OCI-LY7 (cell line): ENCODE measurements around the gene ELK1. TPM values are rescaled to one million over a fixed set of nuclear protein-coding genes. Genes with fewer than 3 reads are reported as not detected.

ENCODE experiments used
- BruUV-seq: library from RNA; stranded (reverse); fragments of 400-500 nt; replicated peaks from 2 replicates; lab custom pipeline; 2021; lab: Mats Ljungman, UMichigan
- CTCF ChIA-PET: fragments of 300-600 bp; sonication (Branson Sonifier 250); formaldehyde crosslinking; loops from one replicate; lab custom pipeline; 2022; ENCODE audit warnings: antibody characterized with exemption; ENCODE audit not compliant: unreplicated experiment; lab: Charles Lee
- POLR2A ChIA-PET: fragments of 300-600 bp; sonication (Branson Sonifier 250); formaldehyde crosslinking; loops from one replicate; lab custom pipeline; 2022; ENCODE audit warnings: antibody characterized with exemption; lab: Charles Lee
- DNase-seq: peaks from one replicate; pipeline ENCODE4 v3.0.0-alpha.2; 2015; ENCODE audit warnings: low spot score
- H2AFZ ChIP-seq: fragments of 200-600 bp; sonication (generic), shearing (Covaris generic); 2 replicates; pipeline ENCODE4 v1.6.1; 2014; ENCODE audit warnings: mild to moderate bottlenecking, antibody characterized with exemption, low read length, moderate library complexity
- H3K27ac ChIP-seq: fragments of 200-600 bp; sonication (generic); 2 replicates; pipeline ENCODE4 v1.5.1; 2014; ENCODE audit warnings: mixed run types, low read depth, mild to moderate bottlenecking, moderate library complexity, low read length, inconsistent platforms; ENCODE audit not compliant: poor library complexity, severe bottlenecking
- H3K36me3 ChIP-seq: fragments of 200-600 bp; sonication (generic); 2 replicates; pipeline ENCODE4 v1.6.1; 2014; ENCODE audit warnings: mild to moderate bottlenecking, antibody characterized with exemption, low read length, moderate library complexity, mixed read lengths; ENCODE audit not compliant: insufficient read depth
- H3K4me1 ChIP-seq: fragments of 200-600 bp; sonication (generic); 2 replicates; pipeline ENCODE4 v1.5.1; 2014; ENCODE audit warnings: mild to moderate bottlenecking, low read length; ENCODE audit not compliant: insufficient read depth, poor library complexity, severe bottlenecking
- H3K4me2 ChIP-seq: fragments of 200-600 bp; sonication (generic); 2 replicates; pipeline ENCODE4 v1.6.1; 2014; ENCODE audit warnings: mild to moderate bottlenecking, low read length
- H3K4me3 ChIP-seq: fragments of 200-600 bp; sonication (generic); 2 replicates; pipeline ENCODE4 v1.5.1; 2014; ENCODE audit warnings: mild to moderate bottlenecking, low read depth, low read length; ENCODE audit not compliant: poor library complexity, severe bottlenecking
- H3K79me2 ChIP-seq: fragments of 200-600 bp; sonication (generic); 2 replicates; pipeline ENCODE4 v1.6.1; 2016; ENCODE audit warnings: low read depth, mild to moderate bottlenecking, low read length, moderate library complexity, mixed read lengths; ENCODE audit not compliant: insufficient read depth
- H3K9me2 ChIP-seq: fragments of 200-600 bp; sonication (generic); 2 replicates; pipeline ENCODE4 v1.6.1; 2016; ENCODE audit warnings: mild to moderate bottlenecking, low read length, mixed read lengths; ENCODE audit not compliant: insufficient read depth
- H3K9me3 ChIP-seq: fragments of 200-600 bp; sonication (generic); 2 replicates; pipeline ENCODE4 v1.6.1; 2014; ENCODE audit warnings: mild to moderate bottlenecking, mixed run types, low read length, mixed read lengths
- H4K20me1 ChIP-seq: fragments of 200-600 bp; sonication (generic); 2 replicates; pipeline ENCODE4 v1.6.1; 2014; ENCODE audit warnings: mild to moderate bottlenecking, antibody characterized with exemption, low read length, moderate library complexity, mixed read lengths; ENCODE audit not compliant: insufficient read depth
- CTCF ChIP-seq: fragments of 200-600 bp; sonication (generic); conservative IDR thresholded peaks from 2 replicates; pipeline ENCODE4 v1.5.1; 2014; ENCODE audit warnings: mild to moderate bottlenecking, antibody characterized with exemption, low read length, moderate library complexity, mixed read lengths
- EZH2phosphoT487 ChIP-seq: fragments of 200-600 bp; sonication (generic); IDR thresholded peaks from 2 replicates; pipeline ENCODE4 v1.6.1; 2018; ENCODE audit warnings: low read depth, borderline replicate concordance, mild to moderate bottlenecking, mixed run types, antibody characterized with exemption, low read length, moderate library complexity, mixed read lengths
- intact Hi-C: fragments of 100-400 bp; cut with micrococcal nuclease; formaldehyde crosslinking; loops from one replicate; pipeline ENCODE4 v1.10.0; 2022; ENCODE audit not compliant: unreplicated experiment
- total RNA-seq, 2 experiments: library from RNA; depleted of rRNA in 1 of 2; stranded (reverse); fragments of >200 nt in 1 of 2; shearing (Covaris generic) in 1 of 2; gene quantifications; 2 replicates each; pipeline ENCODE4 v1.2.3, GENCODE V29; 2014 to 2022

The ELK1 gene
- total RNA-seq, 2 experiments from 2014 or later: 23.3 to 51.0 TPM

- Histone ChIP-seq H2AFZ (no peak overlapping the region), H3K4me3 (no peak overlapping the region), H3K36me3 (peaks cover 37% of the 10 kb centered on the region), H3K79me2 (no peaks in the 10 kb centered on the region), H3K4me2 (no peak overlapping the region), H3K9me2 (no peaks in the 10 kb centered on the region), H4K20me1 (no peaks in the 10 kb centered on the region), H3K27ac (no peak overlapping the region), H3K9me3 (no peaks in the 10 kb centered on the region), H3K4me1 (peaks cover 15% of the 10 kb centered on the region)
- intact Hi-C loops: no loop called here
- ChIA-PET CTCF (no interaction called here), POLR2A (no interaction called here)
- TF ChIP-seq EZH2phosphoT487: no peak
- no peak for TF ChIP-seq CTCF
- BruUV-seq: no TSS peak
- no peak for DNase-seq
These were observed 16.4 kb downstream of the ELK1 start for GRCh38 chrX:47633689-47634590.

DNA sequence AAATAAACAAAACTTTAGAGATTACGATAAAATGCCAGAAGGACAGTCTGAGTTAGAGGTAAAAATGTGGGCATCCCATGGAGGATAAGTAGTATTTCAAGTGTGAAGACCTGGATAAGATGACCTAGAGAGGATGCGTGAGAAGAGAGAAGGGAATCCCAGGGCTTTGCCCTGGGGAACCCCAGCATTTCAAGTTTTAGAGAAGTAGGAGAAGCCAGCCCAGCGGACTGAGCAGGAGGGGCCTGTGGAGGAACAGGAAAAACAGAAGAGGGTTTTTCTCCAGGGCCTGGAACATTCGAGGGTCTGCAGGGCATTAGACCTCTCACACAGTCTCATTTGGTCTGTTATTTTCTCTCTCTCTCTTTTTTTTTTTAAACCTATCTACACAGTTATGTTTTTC is 17.7 kb downstream of the ELK1 start:
- intact Hi-C loops: no loop called here

More for the DNA sequence above, 17.7 kb downstream of the ELK1 start:
- POLR2A ChIA-PET: no interaction called here
- peaks cover 24% of the 10 kb centered on the region for H3K36me3 ChIP-seq
- TF ChIP-seq EZH2phosphoT487: no peak
- no peak for TF ChIP-seq CTCF
- no peaks in the 10 kb centered on the region for H4K20me1 ChIP-seq
- H3K4me1 ChIP-seq: peaks cover 17% of the 10 kb centered on the region
- CTCF ChIA-PET: no interaction called here
- BruUV-seq: no TSS peak
- no peak overlapping the region for H3K27ac ChIP-seq
- no peak overlapping the region for H2AFZ ChIP-seq
- DNase-seq: no peak
- no peaks in the 10 kb centered on the region for H3K9me2 ChIP-seq
- no peaks in the 10 kb centered on the region for H3K79me2 ChIP-seq
- no peak overlapping the region for H3K4me3 ChIP-seq
- H3K9me3 ChIP-seq: no peaks in the 10 kb centered on the region
- H3K4me2 ChIP-seq: no peak overlapping the region
